HepG2 (cell line): ENCODE measurements around the gene DNAJC18. TPM values are rescaled to one million over a fixed set of nuclear protein-coding genes. Genes with fewer than 3 reads are reported as not detected.

Source experiments
- ATAC-seq: fragments of 200-7000 bp; cut with Tn5 transposase; 3 replicates; pipeline ENCODE4 v1.9.1; 2020; ENCODE audit warnings: mild to moderate bottlenecking, moderate library complexity
- BruUV-seq: library from RNA; stranded (reverse); fragments of 400-500 nt; replicated peaks from 2 replicates; lab custom pipeline; 2021; lab: Mats Ljungman, UMichigan
- CTCF ChIA-PET: fragments of 300-600 bp; formaldehyde crosslinking; extraction: SDS; loops from one replicate; lab custom pipeline; 2021; ENCODE audit warnings: low total read pairs, inconsistent platforms, low intra/inter-chr PET ratio; lab: Yijun Ruan, JAX
- POLR2A ChIA-PET: fragments of 350-600 bp; sonication (Branson Sonifier 250); formaldehyde crosslinking; loops from one replicate; lab custom pipeline; 2020; ENCODE audit warnings: antibody characterized with exemption, inconsistent platforms; lab: Yijun Ruan, JAX
- DNase-seq: peaks from one replicate; pipeline ENCODE4 v3.0.0-alpha.2; 2015; ENCODE audit warnings: low spot score
- FAIRE-seq: peaks from 3 replicates; lab custom pipeline; 2011; peaks lifted over from hg19 to GRCh38; lab: Jason Lieb, UNC
- H2AFZ ChIP-seq: one replicate; pipeline ENCODE4 v1.6.1; 2011; ENCODE audit warnings: low read length, inconsistent platforms
- H3K27ac ChIP-seq: fragments of 300-600 bp; 3 replicates; pipeline ENCODE4 v1.8.0; 2011; ENCODE audit warnings: mixed run types, mild to moderate bottlenecking, mixed read lengths, low read length, inconsistent platforms; ENCODE audit not compliant: insufficient read depth; ENCODE audit errors: extremely low read length
- H3K27me3 ChIP-seq, 2 experiments: fragments of 200-600 bp in 1 of 2; 2 replicates in 1 of 2; 3 replicates in 1 of 2; pipeline versions ENCODE4 v1.6.0 to v1.8.0; 2011; ENCODE audit warnings: low read length in 2 of 2, mild to moderate bottlenecking in 2 of 2, moderate library complexity in 2 of 2, inconsistent platforms in 1 of 2; ENCODE audit not compliant: insufficient read depth in 2 of 2, control insufficient read depth in 1 of 2
- H3K36me3 ChIP-seq, 2 experiments: fragments of 200-600 bp in 1 of 2; replicated peaks in 1 of 2; 2 replicates in 1 of 2; 3 replicates in 1 of 2; pipeline versions ENCODE4 v1.5.1 to v1.8.0; 2011; ENCODE audit warnings: low read length in 2 of 2, inconsistent platforms in 1 of 2; ENCODE audit not compliant: insufficient read depth in 2 of 2, control insufficient read depth in 1 of 2
- H3K4me1 ChIP-seq: 2 replicates; pipeline ENCODE4 v1.5.1; 2012; ENCODE audit warnings: low read length, inconsistent platforms; ENCODE audit not compliant: insufficient read depth
- H3K4me2 ChIP-seq: 2 replicates; pipeline ENCODE4 v1.6.0; 2011; ENCODE audit warnings: low read depth, low read length, inconsistent platforms
- H3K4me3 ChIP-seq, 3 experiments: fragments of 200-600 bp in 1 of 3; sonication (generic), shearing (Covaris generic) in 1 of 3; replicated peaks in 1 of 3; 2 replicates each; pipeline ENCODE4 v1.5.1; 2011 to 2016; ENCODE audit warnings: low read length in 3 of 3, inconsistent platforms in 2 of 3, low read depth in 2 of 3, mild to moderate bottlenecking in 2 of 3, control low read depth in 1 of 3, mixed read lengths in 1 of 3; ENCODE audit not compliant: insufficient read depth in 1 of 3
- H3K79me2 ChIP-seq: one replicate; pipeline ENCODE4 v1.6.1; 2011; ENCODE audit warnings: low read length, inconsistent platforms; ENCODE audit not compliant: insufficient read depth
- H3K9ac ChIP-seq: 2 replicates; pipeline ENCODE4 v1.6.0; 2011; ENCODE audit warnings: mild to moderate bottlenecking, low read depth, low read length, inconsistent platforms; ENCODE audit not compliant: insufficient read depth
- H3K9me3 ChIP-seq: 2 replicates; pipeline ENCODE4 v1.5.1; 2012; ENCODE audit warnings: mild to moderate bottlenecking, low read length
- H4K20me1 ChIP-seq: 2 replicates; pipeline ENCODE4 v1.6.0; 2011; ENCODE audit warnings: inconsistent platforms, mild to moderate bottlenecking, low read length, moderate library complexity; ENCODE audit not compliant: insufficient read depth
- CBX2 ChIP-seq, 2 experiments: fragments of 200-600 bp in 1 of 2; sonication (generic); formaldehyde crosslinking in 1 of 2; IDR thresholded peaks; 2 replicates each; pipeline versions ENCODE4 v1.7.0 to v1.8.1; 2018 to 2022; ENCODE audit warnings: low read depth in 2 of 2, low read length in 1 of 2, mild to moderate bottlenecking in 1 of 2, missing genetic modification reagents in 1 of 2
- DR1 ChIP-seq: sonication (generic); formaldehyde crosslinking; IDR thresholded peaks from 2 replicates; pipeline ENCODE4 v1.8.0; 2021; ENCODE audit warnings: mild to moderate bottlenecking, missing genetic modification reagents, inconsistent platforms
- FOXC1 ChIP-seq: sonication (generic); formaldehyde crosslinking; IDR thresholded peaks from 2 replicates; pipeline ENCODE4 v1.8.0; 2022; ENCODE audit warnings: mild to moderate bottlenecking, missing genetic modification reagents, borderline replicate concordance
- RXRB ChIP-seq: IDR thresholded peaks from 2 replicates; pipeline ENCODE4 v1.6.1; 2016; ENCODE audit warnings: borderline replicate concordance, missing genetic modification reagents, missing compliant biosample characterization
- ZMYM4 ChIP-seq: sonication (generic); formaldehyde crosslinking; IDR thresholded peaks from 2 replicates; pipeline ENCODE4 v1.8.1; 2023; ENCODE audit warnings: mild to moderate bottlenecking, missing genetic modification reagents
- ZNF275 ChIP-seq: sonication (generic); formaldehyde crosslinking; IDR thresholded peaks from 2 replicates; pipeline ENCODE4 v1.8.0; 2022; ENCODE audit warnings: missing genetic modification reagents, mild to moderate bottlenecking, inconsistent platforms, borderline replicate concordance
- ZNF563 ChIP-seq: sonication (generic); formaldehyde crosslinking; IDR thresholded peaks from 2 replicates; pipeline ENCODE4 v1.8.0; 2022; ENCODE audit warnings: mild to moderate bottlenecking, moderate library complexity, missing genetic modification reagents
- ZNF589 ChIP-seq: sonication (generic); formaldehyde crosslinking; conservative IDR thresholded peaks from 2 replicates; pipeline ENCODE4 v1.8.0; 2022; ENCODE audit warnings: mild to moderate bottlenecking, moderate library complexity, missing genetic modification reagents
- ZNF749 ChIP-seq: sonication (generic); formaldehyde crosslinking; IDR thresholded peaks from 2 replicates; pipeline ENCODE4 v1.8.0; 2022; ENCODE audit warnings: mild to moderate bottlenecking, missing genetic modification reagents, moderate library complexity, borderline replicate concordance
- ZNF839 ChIP-seq: sonication (generic); formaldehyde crosslinking; IDR thresholded peaks from 2 replicates; pipeline ENCODE4 v1.4.0; 2020; ENCODE audit warnings: missing genetic modification reagents, mild to moderate bottlenecking, borderline replicate concordance
- WGBS: methylation state at CpG from one replicate; pipeline ENCODE4 v1.1.6; 2017; ENCODE audit warnings: low lambda C conversion rate; 5-methylcytosine and 5-hydroxymethylcytosine counted together
- in situ Hi-C: cut with HindIII; loops from 2 replicates; pipeline ENCODE4 v1.10.0; 2017; ENCODE audit warnings: low pct_unique_long_range_greater_than_20kb; ENCODE audit not compliant: extremely low pct_ligation_motif_present
- intact Hi-C: fragments of 100-400 bp; cut with micrococcal nuclease; formaldehyde crosslinking; loops from one replicate; pipeline ENCODE4 v1.10.0; 2022; ENCODE audit not compliant: unreplicated experiment
- polyA plus RNA-seq, 8 experiments: library from polyadenylated mRNA; depleted of rRNA in 3 of 8; stranded (reverse) in 7 of 8; unstranded in 1 of 8; fragments of >200 nt; fragmentation: Illumina TruSeq in 4 of 8; extraction: Trizol in 4 of 8; gene quantifications; 2 replicates each; pipeline versions ENCODE4 v1.2.1 to v1.2.3, GENCODE V29; 2011 to 2016; ENCODE audit warnings: low read depth in 4 of 8, missing spikeins in 1 of 8, mixed read lengths in 1 of 8; ENCODE audit not compliant: insufficient read depth in 1 of 8
- total RNA-seq, 5 experiments: library from RNA; depleted of rRNA; stranded (reverse); fragments of >200 nt; fragmentation: Illumina TruSeq; extraction: Trizol; gene quantifications; 2 replicates each; pipeline ENCODE4 v1.2.3, GENCODE V29; 2016; ENCODE audit warnings: low read depth in 1 of 5
- TF ChIP-seq, protein P1 (sequence below): sonication (generic); formaldehyde crosslinking; IDR thresholded peaks from 2 replicates; pipeline ENCODE4 v1.9.0; 2021; ENCODE audit warnings: missing genetic modification reagents, borderline replicate concordance
- TF ChIP-seq, protein P2 (sequence below): sonication (generic); formaldehyde crosslinking; IDR thresholded peaks from 2 replicates; pipeline ENCODE4 v1.5.1; 2020; ENCODE audit warnings: missing genetic modification reagents, mild to moderate bottlenecking, borderline replicate concordance

DNAJC18 gene
- total and polyA plus RNA-seq, 2 of the 13 experiments (the other 11 are each of a cell fraction or from before 2014, with no cell fraction given): 6.5 to 6.6 TPM

GRCh38 chr5:139393497-139394122 is 45.7 kb downstream of the DNAJC18 start:
- POLR2A ChIA-PET: no interaction called here
- Histone ChIP-seq H4K20me1 (no peaks in the 10 kb centered on the region), H3K4me3 (no peak overlapping the region), H3K4me2 (no peak overlapping the region), H3K27ac (no peak overlapping the region), H3K79me2 (no peaks in the 10 kb centered on the region)
- BruUV-seq: no TSS peak
- in situ Hi-C loops (no loop called here), intact Hi-C loops (no loop called here)
- WGBS: 97% methylated on average over 41 of the region's 49 CpGs
- TF ChIP-seq ZNF589 (CRISPR knock-in tag) (no peak), RXRB (CRISPR knock-in tag) (no peak), ZMYM4 (no peak), DR1 (CRISPR knock-in tag) (no peak), ZNF839 (CRISPR knock-in tag) (no peak), FOXC1 (CRISPR knock-in tag) (no peak), CBX2 (IDR thresholded peaks at IDR 0.05; ENCODE audit: low read depth, low read length) (no peak), CBX2 (CRISPR knock-in tag; IDR thresholded peaks at IDR 0.05; ENCODE audit: low read depth) (no peak), ZNF749 (CRISPR knock-in tag) (no peak), ZNF275 (no peak), ZNF563 (CRISPR knock-in tag) (no peak)
- TF ChIP-seq, protein P1, sequence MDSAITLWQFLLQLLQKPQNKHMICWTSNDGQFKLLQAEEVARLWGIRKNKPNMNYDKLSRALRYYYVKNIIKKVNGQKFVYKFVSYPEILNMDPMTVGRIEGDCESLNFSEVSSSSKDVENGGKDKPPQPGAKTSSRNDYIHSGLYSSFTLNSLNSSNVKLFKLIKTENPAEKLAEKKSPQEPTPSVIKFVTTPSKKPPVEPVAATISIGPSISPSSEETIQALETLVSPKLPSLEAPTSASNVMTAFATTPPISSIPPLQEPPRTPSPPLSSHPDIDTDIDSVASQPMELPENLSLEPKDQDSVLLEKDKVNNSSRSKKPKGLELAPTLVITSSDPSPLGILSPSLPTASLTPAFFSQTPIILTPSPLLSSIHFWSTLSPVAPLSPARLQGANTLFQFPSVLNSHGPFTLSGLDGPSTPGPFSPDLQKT: no peak
- TF ChIP-seq, protein P2, sequence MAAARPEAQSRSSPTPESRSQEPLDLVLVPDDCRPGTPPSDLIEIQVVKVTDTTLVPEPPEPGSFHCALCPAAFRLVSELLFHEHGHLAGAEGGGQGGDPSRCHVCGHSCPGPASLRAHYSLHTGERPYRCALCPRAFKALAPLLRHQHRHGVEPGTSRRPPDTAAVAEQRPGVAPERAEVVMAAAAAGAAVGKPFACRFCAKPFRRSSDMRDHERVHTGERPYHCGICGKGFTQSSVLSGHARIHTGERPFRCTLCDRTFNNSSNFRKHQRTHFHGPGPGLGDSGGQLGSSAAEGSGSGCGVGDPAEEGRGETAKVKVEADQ (CRISPR knock-in tag): no peak
- TF ChIP-seq, all 625 proteins: peak for 0
- DNase-seq (no peak), FAIRE-seq (no peak), ATAC-seq (no peak)
- Histone ChIP-seq H3K4me1 (peaks cover 36% of the 10 kb centered on the region), H3K36me3 (no peaks in the 10 kb centered on the region), H3K27me3 (no peaks in the 10 kb centered on the region), H3K9me3 (no peaks in the 10 kb centered on the region), H3K9ac (no peak overlapping the region), H2AFZ (no peak overlapping the region)
- CTCF ChIA-PET: no interaction called here
